DOHH2 (cell line): ENCODE data around the gene SPATA13.

Experiments used
- CTCF ChIP-seq: fragments of 200-600 bp; sonication (generic); IDR thresholded peaks from one replicate; pipeline ENCODE4 v1.5.1; 2014; ENCODE audit warnings: antibody characterized with exemption, mild to moderate bottlenecking, low read depth, low read length; ENCODE audit not compliant: poor library complexity, severe bottlenecking
- EZH2phosphoT487 ChIP-seq: fragments of 200-600 bp; sonication (generic); IDR thresholded peaks from 2 replicates; pipeline ENCODE4 v1.6.1; 2017; ENCODE audit warnings: borderline replicate concordance, mild to moderate bottlenecking, antibody characterized with exemption, low read length, moderate library complexity, mixed read lengths

GRCh38 chr13:24135674-24136300 lies 24.7 kb upstream of the SPATA13 start:
- no peak for TF ChIP-seq CTCF
- TF ChIP-seq EZH2phosphoT487 = no peak
